A549 (cell line): Measurements from ENCODE around the gene KLHL15. TPM values are rescaled to one million over a fixed set of nuclear protein-coding genes. Genes with fewer than 3 reads are reported as not detected.

Source experiments
- ATAC-seq, 2 experiments: fragments of 200-7000 bp in 1 of 2; fragments of >200 bp in 1 of 2; cut with Nextera tagmentation in 1 of 2; cut with Tn5 transposase in 1 of 2; 3 replicates each; pipeline versions ENCODE4 v1.8.0 to v1.9.1; 2018 to 2020; ENCODE audit warnings: mild to moderate bottlenecking in 1 of 2, moderate library complexity in 1 of 2
- CTCF ChIA-PET: fragments of 300-600 bp; sonication (Branson Sonifier 250); formaldehyde crosslinking; extraction: SDS; loops from one replicate; lab custom pipeline; 2021; ENCODE audit warnings: antibody characterized with exemption, inconsistent platforms; lab: Yijun Ruan, JAX
- POLR2A ChIA-PET: fragments of 350-600 bp; formaldehyde crosslinking; extraction: SDS; loops from one replicate; lab custom pipeline; 2021; ENCODE audit warnings: antibody characterized with exemption, inconsistent platforms; lab: Yijun Ruan, JAX
- DNase-seq, 2 experiments: peaks; one replicate each; pipeline versions ENCODE4 v3.0.0 to v3.0.0-alpha.2; 2011 to 2016; ENCODE audit warnings: low read depth in 1 of 2, low spot score in 1 of 2
- FAIRE-seq: peaks from 2 replicates; lab custom pipeline; 2011; peaks lifted over from hg19 to GRCh38; lab: Jason Lieb, UNC
- H3K27ac ChIP-seq, 2 experiments: fragments of >200 bp; sonication (Bioruptor Twin); formaldehyde crosslinking; 3 replicates each; pipeline ENCODE4 v1.5.1; 2016 to 2017
- H3K4me1 ChIP-seq: fragments of >200 bp; sonication (Bioruptor Twin); formaldehyde crosslinking; 3 replicates; pipeline ENCODE4 v1.6.1; 2016
- H3K4me2 ChIP-seq: fragments of >200 bp; sonication (Bioruptor Twin); formaldehyde crosslinking; 3 replicates; pipeline ENCODE4 v1.6.1; 2016
- H3K4me3 ChIP-seq: fragments of >200 bp; sonication (Bioruptor Twin); formaldehyde crosslinking; 3 replicates; pipeline ENCODE4 v1.5.1; 2016
- H3K9me3 ChIP-seq: fragments of >200 bp; sonication (Bioruptor Twin); formaldehyde crosslinking; 3 replicates; pipeline ENCODE4 v1.6.1; 2016
- CBX2 ChIP-seq: fragments of 200-600 bp; sonication (generic); IDR thresholded peaks from 2 replicates; pipeline ENCODE4 v1.6.1; 2016; ENCODE audit warnings: low read depth, mild to moderate bottlenecking, borderline replicate concordance
- CHD2 ChIP-seq: fragments of 150-350 bp; IDR thresholded peaks from 2 replicates; pipeline ENCODE4 v1.6.1; 2014; ENCODE audit warnings: low read length; ENCODE audit not compliant: partially characterized antibody
- E2F6 ChIP-seq: IDR thresholded peaks from 2 replicates; pipeline ENCODE4 v1.6.1; 2012; ENCODE audit warnings: low read depth, borderline replicate concordance
- EHF ChIP-seq: fragments of 250-450 bp; sonication (Bioruptor Pico); IDR thresholded peaks from 2 replicates; pipeline ENCODE4 v1.5.0; 2020; ENCODE audit warnings: mild to moderate bottlenecking
- ESRRA ChIP-seq: fragments of 150-350 bp; IDR thresholded peaks from 2 replicates; pipeline ENCODE4 v1.6.1; 2014; ENCODE audit warnings: mild to moderate bottlenecking, low read length, borderline replicate concordance
- FOSB ChIP-seq: fragments of 250-450 bp; sonication (Bioruptor Pico); IDR thresholded peaks from 2 replicates; pipeline ENCODE4 v1.5.0; 2020; ENCODE audit warnings: mild to moderate bottlenecking, moderate library complexity
- FOSL2 ChIP-seq, 2 experiments: fragments of 450-650 bp in 1 of 2; fragments of >200 bp in 1 of 2; sonication (Bioruptor Twin) in 1 of 2; formaldehyde crosslinking; IDR thresholded peaks; 2 replicates each; pipeline versions ENCODE4 v1.5.0 to v1.6.1; 2016 to 2020; ENCODE audit warnings: mild to moderate bottlenecking in 1 of 2, moderate library complexity in 1 of 2
- FOXS1 ChIP-seq: fragments of 250-450 bp; sonication (Bioruptor Pico); IDR thresholded peaks from 2 replicates; pipeline ENCODE4 v1.5.0; 2020; ENCODE audit warnings: mild to moderate bottlenecking, moderate library complexity
- HDAC2 ChIP-seq: fragments of 200-600 bp; sonication (generic); IDR thresholded peaks from 2 replicates; pipeline ENCODE4 v1.6.1; 2016
- JUN ChIP-seq, 2 experiments: fragments of >200 bp; sonication (Bioruptor Twin); formaldehyde crosslinking; IDR thresholded peaks; 2 replicates in 1 of 2; 3 replicates in 1 of 2; pipeline ENCODE4 v1.6.1; 2016 to 2017
- KDM5A ChIP-seq: fragments of 200-600 bp; sonication (generic); IDR thresholded peaks from 2 replicates; pipeline ENCODE4 v1.6.1; 2016; ENCODE audit warnings: antibody characterized with exemption, mild to moderate bottlenecking
- MAFK ChIP-seq: fragments of 450-650 bp; IDR thresholded peaks from 2 replicates; pipeline ENCODE4 v1.6.1; 2014; ENCODE audit not compliant: partially characterized antibody
- MAX ChIP-seq: IDR thresholded peaks from 2 replicates; pipeline ENCODE4 v1.6.1; 2012
- MAZ ChIP-seq: fragments of 150-350 bp; IDR thresholded peaks from 2 replicates; pipeline ENCODE4 v1.6.1; 2014; ENCODE audit warnings: antibody characterized with exemption, low read depth, low read length, borderline replicate concordance
- MYC ChIP-seq: IDR thresholded peaks from 2 replicates; pipeline ENCODE4 v1.6.1; 2012; ENCODE audit warnings: mild to moderate bottlenecking, inconsistent platforms, low read length, improper control_type of control experiment, borderline replicate concordance
- NR3C1 ChIP-seq: fragments of >200 bp; sonication (Bioruptor Twin); formaldehyde crosslinking; IDR thresholded peaks from 3 replicates; pipeline ENCODE4 v1.6.1; 2017
- PHF8 ChIP-seq: fragments of 200-600 bp; sonication (generic); IDR thresholded peaks from 2 replicates; pipeline ENCODE4 v1.6.1; 2016; ENCODE audit warnings: low read depth, mild to moderate bottlenecking, antibody characterized with exemption, moderate library complexity, borderline replicate concordance
- POLR2A ChIP-seq: IDR thresholded peaks from 2 replicates; pipeline ENCODE4 v1.6.1; 2012; ENCODE audit warnings: mild to moderate bottlenecking, low read length
- RAD21 ChIP-seq, 2 experiments: fragments of >200 bp in 1 of 2; sonication (Bioruptor Twin) in 1 of 2; formaldehyde crosslinking in 1 of 2; IDR thresholded peaks in 1 of 2; conservative IDR thresholded peaks in 1 of 2; 2 replicates in 1 of 2; 3 replicates in 1 of 2; pipeline ENCODE4 v1.6.1; 2012 to 2018; ENCODE audit warnings: inconsistent platforms in 1 of 2
- RARB ChIP-seq: fragments of 250-450 bp; sonication (Bioruptor Pico); IDR thresholded peaks from 2 replicates; pipeline ENCODE4 v1.8.0; 2021; ENCODE audit warnings: mild to moderate bottlenecking, moderate library complexity
- RFX5 ChIP-seq: fragments of 450-650 bp; IDR thresholded peaks from 2 replicates; pipeline ENCODE4 v1.7.1; 2014; ENCODE audit warnings: antibody characterized with exemption, mild to moderate bottlenecking, moderate library complexity
- SMC3 ChIP-seq: fragments of >200 bp; sonication (Bioruptor Twin); formaldehyde crosslinking; IDR thresholded peaks from 3 replicates; pipeline ENCODE4 v1.6.1; 2018; ENCODE audit warnings: inconsistent platforms
- ZC3H11A ChIP-seq: fragments of 450-650 bp; IDR thresholded peaks from 2 replicates; pipeline ENCODE4 v1.6.1; 2014; ENCODE audit warnings: antibody characterized with exemption, mild to moderate bottlenecking
- ZFP36 ChIP-seq: fragments of 450-650 bp; IDR thresholded peaks from 2 replicates; pipeline ENCODE4 v1.6.1; 2014; ENCODE audit warnings: borderline replicate concordance; ENCODE audit not compliant: partially characterized antibody
- ZNF302 ChIP-seq: fragments of 250-450 bp; sonication (Bioruptor Pico); IDR thresholded peaks from 2 replicates; pipeline ENCODE4 v1.9.0; 2021; ENCODE audit warnings: inconsistent platforms, mild to moderate bottlenecking, moderate library complexity
- WGBS: methylation state at CpG from one replicate; pipeline ENCODE4 v1.1.6; 2017; ENCODE audit errors: missing lambda C conversion rate; 5-methylcytosine and 5-hydroxymethylcytosine counted together
- polyA plus RNA-seq, 4 experiments: library from polyadenylated mRNA; depleted of rRNA in 3 of 4; stranded (reverse); fragments of >200 nt; fragmentation: RNase III in 1 of 4; extraction: RNeasy Plus Mini Kit Qiagen cat#74134 plus additional on column Dnase treatment in 1 of 4; gene quantifications; 2 replicates in 3 of 4; 3 replicates in 1 of 4; pipeline ENCODE4 v1.2.3, GENCODE V29; 2011 to 2017
- TF ChIP-seq, protein P1 (sequence below): fragments of 200-600 bp; sonication (generic); IDR thresholded peaks from 2 replicates; pipeline ENCODE4 v1.6.1; 2016; ENCODE audit warnings: antibody characterized with exemption, mild to moderate bottlenecking, moderate library complexity
- TF ChIP-seq, protein P2 (sequence below): fragments of 150-350 bp; IDR thresholded peaks from 2 replicates; pipeline ENCODE4 v1.6.1; 2014; ENCODE audit warnings: low read depth, mild to moderate bottlenecking, low read length

The KLHL15 gene
- polyA plus RNA-seq, 2 of the 4 experiments (the other 2 are of a cell fraction): 6.4 to 15.0 TPM

- Histone ChIP-seq H3K4me3 (no peak overlapping the region), H3K9me3 (no peaks in the 10 kb centered on the region), H3K27ac (no peak overlapping the region), H3K4me1 (peaks cover 4% of the 10 kb centered on the region; the same call in 2 of the 3 replicates), H3K4me2 (no peak overlapping the region)
- POLR2A ChIA-PET: no interaction called here
- ATAC-seq (no peak), FAIRE-seq (no peak)
- 81% methylated on average over 5 of the region's 5 CpGs for WGBS
- CTCF ChIA-PET: interaction anchor here (1.1 to 2.5 kb wide), 2 partner anchors 24 to 122 kb away, joined by 3 to 7 read pairs; partner anchors contain the start of genes APOO, CXorf58 and EIF2S3
- TF ChIP-seq MAZ (no peak), RARB (CRISPR knock-in tag) (no peak), FOSB (CRISPR knock-in tag) (no peak), MAFK (no peak), ZFP36 (no peak), POLR2A (no peak), SMC3 (no peak)
- TF ChIP-seq, all 56 proteins: peak for 0
- DNase-seq: no peak
These were observed 3.6 kb upstream of the KLHL15 start for GRCh38 chrX:24030597-24030996.

DNA sequence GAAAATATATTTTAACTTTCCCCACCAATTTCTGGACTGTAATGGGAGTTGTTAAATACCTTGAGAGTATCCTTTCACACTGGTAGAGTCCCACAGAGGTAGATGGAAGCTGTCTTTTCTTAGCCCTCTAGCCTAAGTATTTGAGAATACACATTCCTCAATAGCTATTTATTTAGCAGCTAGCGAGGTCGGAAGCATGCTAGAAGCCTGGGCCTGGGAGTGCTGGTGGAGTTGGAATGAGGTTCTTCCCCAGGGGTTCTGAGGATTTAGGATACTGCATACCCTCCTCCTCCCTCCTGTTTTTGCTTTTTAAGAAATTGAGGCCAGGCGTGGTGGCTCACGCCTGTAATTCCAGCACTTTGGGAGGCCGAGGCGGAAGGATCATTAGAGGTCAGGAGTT is 999 bp upstream of the KLHL15 start:
- CTCF ChIA-PET: interaction anchor here (0.6 to 4.5 kb wide), 3 partner anchors 9 to 28 kb away, joined by 3 to 30 read pairs (median 3); partner anchors contain the start of gene EIF2S3
- 95% methylated on average over 6 of the region's 6 CpGs for WGBS
- ATAC-seq: no peak

DNA sequence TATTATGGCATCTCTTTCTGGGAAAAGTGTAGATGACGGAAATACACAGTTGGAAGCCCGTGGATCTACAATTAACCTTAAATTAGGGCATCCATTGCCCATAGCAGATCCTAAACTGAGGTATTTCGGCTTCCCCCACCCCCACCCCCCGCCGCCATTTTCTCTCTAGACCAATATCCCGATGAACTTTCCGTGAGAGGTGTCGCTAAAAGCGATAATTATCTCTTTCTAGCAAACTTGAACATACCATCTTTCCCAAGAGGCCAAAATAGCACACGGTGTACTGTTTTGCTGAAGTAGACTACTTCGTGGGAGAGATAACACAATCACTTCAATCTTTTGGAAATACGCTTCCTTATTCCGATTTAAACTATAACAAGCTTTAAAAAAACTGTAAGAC is 554 bp downstream of the KLHL15 start:
- Histone ChIP-seq H3K4me1 (peaks cover 10% of the 10 kb centered on the region; the same call in 2 of the 3 replicates), H3K4me3 (peak overlapping the region; percentile 95), H3K9me3 (no peaks in the 10 kb centered on the region), H3K4me2 (peak overlapping the region; percentile 92), H3K27ac (peak overlapping the region; percentile 99)
- peak; percentile 29 to 40 for DNase-seq
- TF ChIP-seq EHF (CRISPR knock-in tag): no peak
- TF ChIP-seq RFX5: no peak
- TF ChIP-seq, protein P1, sequence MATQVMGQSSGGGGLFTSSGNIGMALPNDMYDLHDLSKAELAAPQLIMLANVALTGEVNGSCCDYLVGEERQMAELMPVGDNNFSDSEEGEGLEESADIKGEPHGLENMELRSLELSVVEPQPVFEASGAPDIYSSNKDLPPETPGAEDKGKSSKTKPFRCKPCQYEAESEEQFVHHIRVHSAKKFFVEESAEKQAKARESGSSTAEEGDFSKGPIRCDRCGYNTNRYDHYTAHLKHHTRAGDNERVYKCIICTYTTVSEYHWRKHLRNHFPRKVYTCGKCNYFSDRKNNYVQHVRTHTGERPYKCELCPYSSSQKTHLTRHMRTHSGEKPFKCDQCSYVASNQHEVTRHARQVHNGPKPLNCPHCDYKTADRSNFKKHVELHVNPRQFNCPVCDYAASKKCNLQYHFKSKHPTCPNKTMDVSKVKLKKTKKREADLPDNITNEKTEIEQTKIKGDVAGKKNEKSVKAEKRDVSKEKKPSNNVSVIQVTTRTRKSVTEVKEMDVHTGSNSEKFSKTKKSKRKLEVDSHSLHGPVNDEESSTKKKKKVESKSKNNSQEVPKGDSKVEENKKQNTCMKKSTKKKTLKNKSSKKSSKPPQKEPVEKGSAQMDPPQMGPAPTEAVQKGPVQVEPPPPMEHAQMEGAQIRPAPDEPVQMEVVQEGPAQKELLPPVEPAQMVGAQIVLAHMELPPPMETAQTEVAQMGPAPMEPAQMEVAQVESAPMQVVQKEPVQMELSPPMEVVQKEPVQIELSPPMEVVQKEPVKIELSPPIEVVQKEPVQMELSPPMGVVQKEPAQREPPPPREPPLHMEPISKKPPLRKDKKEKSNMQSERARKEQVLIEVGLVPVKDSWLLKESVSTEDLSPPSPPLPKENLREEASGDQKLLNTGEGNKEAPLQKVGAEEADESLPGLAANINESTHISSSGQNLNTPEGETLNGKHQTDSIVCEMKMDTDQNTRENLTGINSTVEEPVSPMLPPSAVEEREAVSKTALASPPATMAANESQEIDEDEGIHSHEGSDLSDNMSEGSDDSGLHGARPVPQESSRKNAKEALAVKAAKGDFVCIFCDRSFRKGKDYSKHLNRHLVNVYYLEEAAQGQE: no peak
- no peak for TF ChIP-seq ZC3H11A
- TF ChIP-seq RAD21 (conservative IDR thresholded peaks at IDR 0.05 in 1 of 2, IDR thresholded peaks at IDR 0.05 in 1 of 2): no peak
- no peak for TF ChIP-seq ZFP36
- no peak for TF ChIP-seq E2F6
- no peak for TF ChIP-seq MAFK
- TF ChIP-seq NR3C1: no peak
- no peak for TF ChIP-seq JUN (IDR thresholded peaks at IDR 0.05)
- no peak for TF ChIP-seq ZNF302 (CRISPR knock-in tag)
- no peak for TF ChIP-seq MYC
- TF ChIP-seq HDAC2: no peak
- TF ChIP-seq FOXS1 (CRISPR knock-in tag): no peak
- peak; percentile 78 for FAIRE-seq
- ChIA-PET CTCF (interaction anchor here (1.1 to 4.5 kb wide), 7 partner anchors 12 to 332 kb away, joined by 3 to 30 read pairs (median 3); partner anchors contain the start of genes EIF2S3 and SAT1), POLR2A (interaction anchor here (0.5 to 4.2 kb wide), 6 partner anchors 20 to 243 kb away, joined by 3 to 80 read pairs (median 8); partner anchors contain the start of genes APOO, CXorf58, EIF2S3 and SAT1)
- ATAC-seq: no peak
- WGBS: 10% methylated on average over 13 of the region's 13 CpGs

More for the DNA sequence above, 999 bp upstream of the KLHL15 start:
- POLR2A ChIA-PET: interaction anchor here (4.2 kb wide), 1 partner anchor 27 kb away, joined by 80 read pairs; the partner anchor contains the start of gene EIF2S3
- FAIRE-seq: no peak
- no peak for TF ChIP-seq FOSL2 (IDR thresholded peaks at IDR 0.05)
- no peak for TF ChIP-seq FOSL2 (CRISPR knock-in tag; IDR thresholded peaks at IDR 0.05)
- no peak for TF ChIP-seq ZC3H11A
- TF ChIP-seq ESRRA: no peak
- no peak for TF ChIP-seq CBX2
- no peak for TF ChIP-seq PHF8
- TF ChIP-seq CHD2: no peak
- no peak for TF ChIP-seq KDM5A
- TF ChIP-seq RARB (CRISPR knock-in tag): no peak
- no peak for TF ChIP-seq E2F6
- TF ChIP-seq, protein P2, sequence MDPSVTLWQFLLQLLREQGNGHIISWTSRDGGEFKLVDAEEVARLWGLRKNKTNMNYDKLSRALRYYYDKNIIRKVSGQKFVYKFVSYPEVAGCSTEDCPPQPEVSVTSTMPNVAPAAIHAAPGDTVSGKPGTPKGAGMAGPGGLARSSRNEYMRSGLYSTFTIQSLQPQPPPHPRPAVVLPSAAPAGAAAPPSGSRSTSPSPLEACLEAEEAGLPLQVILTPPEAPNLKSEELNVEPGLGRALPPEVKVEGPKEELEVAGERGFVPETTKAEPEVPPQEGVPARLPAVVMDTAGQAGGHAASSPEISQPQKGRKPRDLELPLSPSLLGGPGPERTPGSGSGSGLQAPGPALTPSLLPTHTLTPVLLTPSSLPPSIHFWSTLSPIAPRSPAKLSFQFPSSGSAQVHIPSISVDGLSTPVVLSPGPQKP: no peak
- no peak for TF ChIP-seq MAX
- no peak overlapping the region for H3K4me3 ChIP-seq
- no peak overlapping the region for H3K4me2 ChIP-seq
- no peaks in the 10 kb centered on the region for H3K9me3 ChIP-seq
- no peak overlapping the region; a peak in 1 of 6 replicates for H3K27ac ChIP-seq
- no peak for DNase-seq
- H3K4me1 ChIP-seq: peaks cover 7% of the 10 kb centered on the region; the same call in 2 of the 3 replicates
